Left lung (tissue), 10 donors: Measurements from ENCODE around the gene BNIP5. TPM values are rescaled to one million over a fixed set of nuclear protein-coding genes. Genes with fewer than 3 reads are reported as not detected.
A peak's percentile ranks its signal among the peaks of the same experiment; 100 is the strongest.

Experiments used
- ATAC-seq: fragments of 200-7000 bp; cut with Tn5 transposase; one replicate; pipeline ENCODE4 v1.9.1; 2020; ENCODE audit warnings: moderate library complexity
- DNase-seq, 4 donors: peaks; one replicate each; pipeline ENCODE4 v3.0.0-alpha.2; 2013 to 2020
- H3K27ac ChIP-seq, 2 donors: fragments of 200-600 bp; sonication (generic) in 1 of 2; one replicate each; pipeline versions ENCODE4 v1.5.0 to v1.8.0; 2020 to 2021
- H3K27me3 ChIP-seq, 2 donors: fragments of 200-600 bp; sonication (generic) in 1 of 2; one replicate each; pipeline versions ENCODE4 v1.5.0 to v1.8.0; 2020 to 2021
- H3K36me3 ChIP-seq, 2 donors: fragments of 200-600 bp; sonication (generic) in 1 of 2; one replicate each; pipeline versions ENCODE4 v1.5.0 to v1.8.0; 2020 to 2021
- H3K4me1 ChIP-seq, 2 donors: fragments of 200-600 bp; one replicate each; pipeline ENCODE4 v1.8.0; 2021
- H3K4me3 ChIP-seq, 2 donors: fragments of 200-600 bp; sonication (generic) in 1 of 2; one replicate each; pipeline versions ENCODE4 v1.5.0 to v1.8.0; 2020 to 2021; ENCODE audit warnings: mild to moderate bottlenecking in 1 of 2
- H3K9me3 ChIP-seq, 2 donors: fragments of 200-600 bp; sonication (generic) in 1 of 2; one replicate each; pipeline versions ENCODE4 v1.5.0 to v1.8.0; 2020 to 2021
- intact Hi-C, 2 donors: fragments of 100-400 bp; cut with DNase I; formaldehyde crosslinking; loops; one replicate each; pipeline versions ENCODE4 v1.11.2 to v1.14.2; 2022
- polyA plus RNA-seq, 6 donors: library from polyadenylated mRNA; unstranded; fragments of 120-200 nt; gene quantifications; one replicate each; pipeline ENCODE4 v1.2.1, GENCODE V29; 2013; ENCODE audit not compliant: insufficient read length in 6 of 6
- total RNA-seq, 2 donors: library from RNA; stranded (reverse); fragmentation: NEBNext Ultra II Directional; extraction: Animal tissue kit (Norgen Biotek cat#: 25700); gene quantifications; one replicate each; pipeline ENCODE4 v1.2.1, GENCODE V29; 2021
- TF ChIP-seq, protein P1 (sequence below), 2 donors: fragments of 200-600 bp; sonication (generic) in 1 of 2; IDR thresholded peaks; one replicate each; pipeline versions ENCODE4 v1.5.0 to v1.8.0; 2021; ENCODE audit warnings: antibody characterized with exemption in 2 of 2
- donor health status: DM: no; HTN: yes; CAD: no.
- donor health status: DM: no; HTN: no; CAD: no.

BNIP5 gene
- total and polyA plus RNA-seq, 8 donors, result 0.26 TPM; not detected in 7

DNA sequence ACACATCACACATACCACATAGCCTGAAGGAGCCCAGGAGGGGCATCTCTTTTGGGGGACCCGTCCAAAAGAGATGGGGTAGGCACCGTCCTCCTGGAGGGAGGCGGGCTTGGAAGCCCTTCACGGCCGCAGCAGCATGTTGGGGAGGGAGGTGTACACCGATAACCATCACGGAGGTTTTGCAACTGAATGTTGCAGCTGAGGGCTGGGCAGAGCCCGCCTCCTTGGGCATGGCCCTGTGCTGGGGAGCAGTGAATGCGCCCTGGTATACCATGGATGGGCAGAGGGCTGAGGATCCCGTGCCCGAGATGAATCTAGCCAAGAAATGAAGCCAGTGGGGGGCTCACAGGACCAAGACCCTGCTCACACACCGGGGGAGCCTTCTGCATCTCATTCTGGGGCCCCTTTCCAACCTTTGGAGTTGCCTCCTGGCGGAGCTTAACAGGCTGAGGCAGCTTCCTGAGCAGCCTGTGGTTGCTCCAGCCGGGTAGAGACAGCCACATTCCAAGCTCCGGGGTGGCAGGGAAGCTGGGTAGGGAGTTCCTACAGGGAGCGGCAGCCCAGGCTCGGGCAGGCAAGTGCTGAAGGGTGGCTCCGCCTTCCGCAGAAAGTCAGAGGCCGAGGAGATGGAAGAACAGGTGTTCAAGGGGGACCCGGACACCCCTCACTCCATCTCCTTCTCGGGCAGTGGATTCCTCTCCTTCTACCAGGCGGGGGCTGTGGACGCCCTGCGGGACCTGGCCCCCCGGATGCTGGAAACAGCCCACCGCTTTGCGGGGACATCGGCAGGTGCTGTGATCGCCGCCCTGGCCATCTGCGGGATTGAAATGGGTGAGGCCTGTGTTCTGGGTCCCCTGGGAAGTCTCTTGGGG lies 66.6 kb downstream of the BNIP5 start, which contains the start of gene PNPLA1:
TSS of gene PNPLA1 (plus strand) at position 227 of the 872 bp plus-strand sequence. CDS start at position 627, 400 bp downstream.
- Histone ChIP-seq H3K27me3 (peaks cover 0 to 39% of the 10 kb centered on the region in 2 donors), H3K27ac (no peak within 1 kb of the TSS), H3K9me3 (peaks cover 0 to 15% of the 10 kb centered on the region in 2 donors), H3K4me3 (no peak within 1 kb of the TSS), H3K36me3 (no peaks in the 10 kb centered on the region), H3K4me1 (no peaks in the 10 kb centered on the region)
- TF ChIP-seq, protein P1, sequence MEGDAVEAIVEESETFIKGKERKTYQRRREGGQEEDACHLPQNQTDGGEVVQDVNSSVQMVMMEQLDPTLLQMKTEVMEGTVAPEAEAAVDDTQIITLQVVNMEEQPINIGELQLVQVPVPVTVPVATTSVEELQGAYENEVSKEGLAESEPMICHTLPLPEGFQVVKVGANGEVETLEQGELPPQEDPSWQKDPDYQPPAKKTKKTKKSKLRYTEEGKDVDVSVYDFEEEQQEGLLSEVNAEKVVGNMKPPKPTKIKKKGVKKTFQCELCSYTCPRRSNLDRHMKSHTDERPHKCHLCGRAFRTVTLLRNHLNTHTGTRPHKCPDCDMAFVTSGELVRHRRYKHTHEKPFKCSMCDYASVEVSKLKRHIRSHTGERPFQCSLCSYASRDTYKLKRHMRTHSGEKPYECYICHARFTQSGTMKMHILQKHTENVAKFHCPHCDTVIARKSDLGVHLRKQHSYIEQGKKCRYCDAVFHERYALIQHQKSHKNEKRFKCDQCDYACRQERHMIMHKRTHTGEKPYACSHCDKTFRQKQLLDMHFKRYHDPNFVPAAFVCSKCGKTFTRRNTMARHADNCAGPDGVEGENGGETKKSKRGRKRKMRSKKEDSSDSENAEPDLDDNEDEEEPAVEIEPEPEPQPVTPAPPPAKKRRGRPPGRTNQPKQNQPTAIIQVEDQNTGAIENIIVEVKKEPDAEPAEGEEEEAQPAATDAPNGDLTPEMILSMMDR (IDR thresholded peaks at IDR 0.05), result no peak
- intact Hi-C loops, result no loop called here
- ATAC-seq, result no peak
- DNase-seq, result peak in 1 of 4 donors; percentile 50

DNA sequence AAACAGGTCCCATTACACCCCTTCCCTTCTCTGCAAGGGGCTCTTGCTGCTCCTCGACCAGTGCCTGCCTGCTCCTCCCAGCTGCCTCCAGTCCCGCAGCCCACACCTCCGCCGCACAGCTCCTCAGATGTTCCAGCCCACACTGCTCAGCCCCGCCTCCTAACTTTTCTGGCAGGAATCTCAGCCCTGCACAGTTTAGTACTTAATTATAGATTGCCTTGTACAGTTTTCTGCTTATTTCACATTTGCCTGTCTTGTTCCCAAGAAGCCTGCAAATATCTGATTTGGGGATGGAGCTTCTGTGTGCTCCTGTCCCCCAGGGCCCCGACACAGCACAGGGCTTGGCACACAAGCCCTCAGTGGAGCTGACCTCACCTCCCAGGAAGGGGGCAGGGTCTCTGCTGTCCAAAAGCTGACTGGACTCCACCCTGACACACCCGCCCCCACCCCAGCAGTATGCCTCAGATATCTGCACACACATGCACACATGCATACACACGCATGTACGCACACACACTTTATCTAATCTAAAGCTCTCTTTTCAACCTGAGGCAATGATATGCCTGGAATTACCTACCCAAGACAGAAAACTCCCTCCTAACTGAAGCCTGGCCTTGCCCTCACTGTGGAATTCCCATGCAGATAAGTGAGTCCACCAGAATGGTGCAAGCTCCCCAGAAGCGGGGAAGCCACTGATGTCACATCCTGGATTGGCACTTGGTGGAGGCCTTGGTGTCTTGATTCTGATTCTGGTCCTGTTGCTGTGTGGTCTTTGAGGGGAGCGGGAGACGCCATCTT lies 68.0 kb downstream of the BNIP5 start:
- peaks cover 0 to 39% of the 10 kb centered on the region in 2 donors for H3K27me3 ChIP-seq
- H3K4me3 ChIP-seq, result no peak overlapping the region
- DNase-seq (peak; percentile 45 to 65 (median 62)), ATAC-seq (peak; percentile 86)
- intact Hi-C loops, result no loop called here
- H3K4me1 ChIP-seq, result no peaks in the 10 kb centered on the region
- TF ChIP-seq, protein P1 (IDR thresholded peaks at IDR 0.05), result no peak
- no peaks in the 10 kb centered on the region for H3K36me3 ChIP-seq
- peaks cover 0 to 15% of the 10 kb centered on the region in 2 donors for H3K9me3 ChIP-seq
- no peak overlapping the region for H3K27ac ChIP-seq

DNA sequence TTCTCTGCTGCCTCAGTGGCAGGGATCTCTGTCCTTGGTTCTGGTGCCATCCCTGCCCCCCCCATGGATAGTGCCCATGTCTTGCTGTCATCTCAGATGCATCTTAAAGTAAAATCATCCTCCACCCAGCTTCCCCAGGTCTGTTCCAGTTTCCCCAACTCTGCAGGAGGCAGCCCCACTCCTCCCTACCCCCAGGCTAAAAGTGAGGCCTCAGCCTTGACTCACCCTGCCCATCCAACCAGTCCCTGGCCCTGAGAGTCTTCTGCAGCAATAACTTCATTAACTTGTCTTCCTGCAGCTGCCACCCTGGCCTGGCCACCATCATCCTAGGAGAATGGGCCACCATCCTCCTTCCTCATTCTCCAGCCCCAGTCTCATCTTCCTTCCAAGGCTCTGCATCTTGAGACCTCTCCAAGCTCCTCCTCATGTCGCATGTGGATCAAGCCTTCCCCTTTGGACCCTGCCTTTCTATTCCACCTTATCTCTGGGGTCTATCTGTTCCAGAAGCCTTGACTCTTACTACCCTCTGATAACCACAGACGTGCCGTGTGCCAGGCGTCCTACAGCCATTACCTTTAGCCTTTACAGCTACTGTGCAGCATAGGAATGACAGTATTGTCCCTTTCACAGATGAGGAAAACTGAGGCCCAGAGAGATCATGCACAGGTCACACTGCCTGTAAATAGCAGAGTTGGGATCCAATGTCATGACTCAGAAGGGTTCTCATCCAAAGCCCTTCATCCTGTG lies 68.8 kb downstream of the BNIP5 start:
- Histone ChIP-seq H3K27ac (no peak overlapping the region), H3K4me3 (no peak overlapping the region), H3K4me1 (no peaks in the 10 kb centered on the region), H3K9me3 (peaks cover 0 to 15% of the 10 kb centered on the region in 2 donors), H3K27me3 (peaks cover 0 to 39% of the 10 kb centered on the region in 2 donors), H3K36me3 (no peaks in the 10 kb centered on the region)
- DNase-seq (peak in 1 of 4 donors; percentile 13), ATAC-seq (no peak)
- intact Hi-C loops, result no loop called here
- TF ChIP-seq, protein P1 (IDR thresholded peaks at IDR 0.05), result no peak

DNA sequence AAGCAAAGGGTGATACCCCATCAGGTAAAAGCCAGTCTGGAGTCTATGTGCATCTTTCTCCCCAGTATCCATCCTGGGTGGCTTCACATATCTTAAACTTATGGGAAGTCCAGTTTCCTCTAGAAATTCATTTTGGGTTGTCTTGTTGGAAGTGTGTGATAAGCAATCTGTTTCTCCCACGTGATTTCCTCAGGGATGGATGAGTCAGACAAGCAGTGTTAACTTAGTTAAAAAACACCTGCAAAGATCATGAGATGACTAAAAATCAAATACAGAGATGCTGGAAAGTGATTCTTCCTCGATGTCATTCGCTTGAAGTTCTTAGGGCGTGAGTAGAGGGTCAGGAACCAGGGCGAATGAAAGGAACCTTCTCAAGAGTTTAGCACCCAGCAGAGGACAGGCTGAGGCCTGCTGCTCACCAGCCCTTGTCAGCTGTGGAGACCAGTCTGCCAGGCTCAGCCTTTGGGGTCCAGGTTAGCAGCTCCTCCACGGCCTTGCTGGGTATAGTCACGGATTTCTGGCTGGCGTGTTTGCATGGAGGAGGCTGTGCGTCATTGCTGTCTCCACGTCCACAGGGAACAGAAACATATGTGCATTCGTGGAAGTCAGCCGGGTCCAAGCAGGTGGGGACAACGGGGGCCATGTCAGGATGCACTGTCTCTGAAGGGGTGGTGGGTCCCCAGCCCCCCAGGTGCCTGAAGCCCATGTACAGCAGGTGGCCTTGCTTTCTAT lies 69.6 kb downstream of the BNIP5 start:
- H3K4me1 ChIP-seq, result no peaks in the 10 kb centered on the region
- H3K4me3 ChIP-seq, result no peak overlapping the region
- ATAC-seq (no peak), DNase-seq (peak in 1 of 4 donors; percentile 31)
- H3K36me3 ChIP-seq, result no peaks in the 10 kb centered on the region
- peaks cover 0 to 32% of the 10 kb centered on the region in 2 donors for H3K27me3 ChIP-seq
- H3K27ac ChIP-seq, result no peak overlapping the region
- peaks cover 0 to 15% of the 10 kb centered on the region in 2 donors for H3K9me3 ChIP-seq
- TF ChIP-seq, protein P1 (IDR thresholded peaks at IDR 0.05), result no peak
- intact Hi-C loops, result no loop called here

Other genes starting within 250 kb of the BNIP5 start
- 10 to 100 TPM; 83.2 to 89.7 TPM for gene MAPK13, start 206.4 kb downstream of the BNIP5 start, total RNA-seq
- 10 to 100 TPM; 15.7 to 21.4 (median 17.2) TPM for gene MAPK13, start 206.4 kb downstream of the BNIP5 start, polyA plus RNA-seq
- gene BRPF3, start 140.1 kb downstream of the BNIP5 start, total RNA-seq, result 10 to 100 TPM; 30.8 to 32.9 TPM
- gene BRPF3, start 140.1 kb downstream of the BNIP5 start, polyA plus RNA-seq, result 10 to 100 TPM; 41.2 to 50.6 (median 45.4) TPM
- gene PNPLA1, start 66.8 kb downstream of the BNIP5 start, total RNA-seq, result 1 to 10 TPM in 1 of 2 donors, not detected in 1; 2.0 TPM
- gene PNPLA1, start 66.8 kb downstream of the BNIP5 start, polyA plus RNA-seq, result under 1 TPM; 0.11 to 0.25 (median 0.15) TPM
- gene ETV7, start 50.8 kb upstream of the BNIP5 start, total RNA-seq, result 1 to 10 TPM; 5.3 to 5.6 TPM
- gene ETV7, start 50.8 kb upstream of the BNIP5 start, polyA plus RNA-seq, result under 1 TPM in 4 of 6 donors, not detected in 2; 0.08 to 0.17 (median 0.15) TPM
- gene PXT1, start 106.0 kb upstream of the BNIP5 start, total RNA-seq, result not detected
- under 1 TPM in 4 of 6 donors, not detected in 2; 0.06 to 0.08 (median 0.07) TPM for gene PXT1, start 106.0 kb upstream of the BNIP5 start, polyA plus RNA-seq
- 10 to 100 TPM; 47.4 to 53.9 TPM for gene KCTD20, start 106.1 kb upstream of the BNIP5 start, total RNA-seq
- gene KCTD20, start 106.1 kb upstream of the BNIP5 start, polyA plus RNA-seq, result 10 to 100 TPM; 49.2 to 54.7 (median 53.0) TPM
- 10 to 100 TPM; 40.2 to 41.0 TPM for gene STK38, start 210.6 kb upstream of the BNIP5 start, total RNA-seq
- gene STK38, start 210.6 kb upstream of the BNIP5 start, polyA plus RNA-seq, result 10 to 100 TPM; 39.6 to 47.4 (median 44.0) TPM